ENCODE results near the gene TRERF1.

- TF ChIP-seq, protein P1, sequence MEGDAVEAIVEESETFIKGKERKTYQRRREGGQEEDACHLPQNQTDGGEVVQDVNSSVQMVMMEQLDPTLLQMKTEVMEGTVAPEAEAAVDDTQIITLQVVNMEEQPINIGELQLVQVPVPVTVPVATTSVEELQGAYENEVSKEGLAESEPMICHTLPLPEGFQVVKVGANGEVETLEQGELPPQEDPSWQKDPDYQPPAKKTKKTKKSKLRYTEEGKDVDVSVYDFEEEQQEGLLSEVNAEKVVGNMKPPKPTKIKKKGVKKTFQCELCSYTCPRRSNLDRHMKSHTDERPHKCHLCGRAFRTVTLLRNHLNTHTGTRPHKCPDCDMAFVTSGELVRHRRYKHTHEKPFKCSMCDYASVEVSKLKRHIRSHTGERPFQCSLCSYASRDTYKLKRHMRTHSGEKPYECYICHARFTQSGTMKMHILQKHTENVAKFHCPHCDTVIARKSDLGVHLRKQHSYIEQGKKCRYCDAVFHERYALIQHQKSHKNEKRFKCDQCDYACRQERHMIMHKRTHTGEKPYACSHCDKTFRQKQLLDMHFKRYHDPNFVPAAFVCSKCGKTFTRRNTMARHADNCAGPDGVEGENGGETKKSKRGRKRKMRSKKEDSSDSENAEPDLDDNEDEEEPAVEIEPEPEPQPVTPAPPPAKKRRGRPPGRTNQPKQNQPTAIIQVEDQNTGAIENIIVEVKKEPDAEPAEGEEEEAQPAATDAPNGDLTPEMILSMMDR (IDR thresholded peaks at IDR 0.05 in 4 of 5, conservative IDR thresholded peaks at IDR 0.05 in 1 of 5), result no peak
- TF ChIP-seq POLR2A (IDR thresholded peaks at IDR 0.05), result no peak
Measured at GRCh38 chr6:42451333-42452170, at the start of gene TRERF1.

Measured in gastrocnemius medialis (tissue), 4 donors.